Measurements from ENCODE around the gene WDFY2. TPM values are rescaled to one million over a fixed set of nuclear protein-coding genes. Genes with fewer than 3 reads are reported as not detected.
"Not testable (repeated sequence)": the region's sequence is repeated elsewhere in the genome, so short reads cannot be mapped to it uniquely, and the experiment has no call there.

The WDFY2 gene
- total RNA-seq, 1 donor = 11.9 TPM

DNA sequence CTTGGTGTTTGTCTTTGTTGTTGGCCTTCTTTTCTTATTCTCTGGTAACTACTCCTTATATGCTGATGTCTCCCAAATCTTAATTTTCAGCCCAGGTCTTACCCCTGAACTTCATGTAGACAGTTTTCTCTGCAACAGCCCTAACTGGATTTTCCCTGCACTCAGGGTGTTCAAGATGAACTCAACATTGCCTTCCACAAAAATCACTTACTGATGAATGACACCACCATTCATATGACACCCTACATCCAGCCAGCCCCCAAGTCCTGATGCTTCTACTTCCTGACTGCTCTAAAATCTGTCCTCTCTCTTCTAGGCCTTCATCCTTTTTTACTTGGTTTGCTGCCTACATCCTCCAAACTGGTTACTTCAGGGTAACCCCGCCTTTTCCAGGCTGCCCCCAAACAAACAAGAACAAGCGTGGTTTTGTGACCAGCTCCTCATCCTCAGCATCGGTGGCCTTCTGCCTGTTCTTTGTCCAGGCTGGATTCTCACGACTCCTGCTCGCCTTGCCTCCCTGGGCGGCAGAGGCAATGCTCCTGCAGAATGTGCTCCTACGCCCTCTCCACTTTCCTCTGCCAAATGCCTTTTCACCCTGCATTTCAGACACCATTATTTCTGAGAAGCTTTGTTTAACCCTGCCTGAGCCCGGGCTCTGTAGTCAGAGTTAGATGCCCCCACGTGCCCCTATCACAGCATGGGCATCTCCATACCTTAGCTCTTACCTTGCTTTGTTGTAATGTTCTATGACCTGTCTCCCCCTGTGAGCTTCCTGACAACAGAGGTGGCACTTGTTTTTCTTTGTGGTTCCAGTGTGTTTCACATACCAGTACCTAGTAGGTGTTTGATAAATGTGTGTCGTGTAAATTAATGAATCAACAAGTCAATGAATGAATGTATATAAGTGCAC lies 61.8 kb downstream of the WDFY2 start:
- Histone ChIP-seq H3K79me2 (ENCODE audit: insufficient read depth, low read length) (peaks cover 64% of the 10 kb centered on the region), H3K4me3 (ENCODE audit: insufficient read depth, low read length) (peak overlapping the region; percentile 5), H3K4me2 (ENCODE audit: insufficient read depth, low read length) (peak overlapping the region; percentile 89), H4K20me1 (ENCODE audit: insufficient read depth, low read length) (peaks cover 4% of the 10 kb centered on the region), H3K4me1 (ENCODE audit: insufficient read depth, low read length) (peaks cover 36% of the 10 kb centered on the region), H3K9me3 (ENCODE audit: low read depth, low read length) (no peaks in the 10 kb centered on the region), H3K27me3 (ENCODE audit: insufficient read depth, low read length) (no peaks in the 10 kb centered on the region), H3K36me3 (ENCODE audit: insufficient read depth, low read length) (no peaks in the 10 kb centered on the region), H2AFZ (ENCODE audit: low read length) (no peak overlapping the region), H3K27ac (ENCODE audit: low read depth, low read length) (peak overlapping the region; percentile 98)
- no peak for DNase-seq (ENCODE audit: insufficient read length, low spot score, missing footprints)
- no peak for TF ChIP-seq CTCF (IDR thresholded peaks at IDR 0.05; ENCODE audit: extremely low read depth, low read depth, low read length)

DNA sequence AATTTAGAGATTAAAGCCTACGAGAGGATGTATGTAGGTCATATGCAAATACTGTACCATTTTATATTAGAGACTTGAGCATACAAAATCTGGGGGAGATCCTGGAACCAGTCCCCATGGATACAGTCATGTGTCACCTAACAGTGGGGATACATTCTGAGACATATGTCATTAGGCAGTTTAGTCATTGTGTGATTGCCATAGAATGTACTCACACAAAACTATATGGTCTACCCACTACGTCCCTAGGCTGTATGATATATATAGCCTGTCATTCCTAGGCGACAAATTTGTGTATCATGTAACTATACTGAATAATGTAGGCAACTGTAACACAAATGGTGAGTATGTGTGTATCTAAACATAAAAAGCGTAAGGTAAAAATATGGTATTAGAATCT lies 62.8 kb downstream of the WDFY2 start:
- H3K36me3 ChIP-seq (ENCODE audit: insufficient read depth, low read length) = no peaks in the 10 kb centered on the region
- H3K79me2 ChIP-seq (ENCODE audit: insufficient read depth, low read length) = peaks cover 62% of the 10 kb centered on the region
- H3K9me3 ChIP-seq (ENCODE audit: low read depth, low read length) = no peaks in the 10 kb centered on the region
- no peak overlapping the region for H3K4me3 ChIP-seq (ENCODE audit: insufficient read depth, low read length)
- no peak overlapping the region for H3K27ac ChIP-seq (ENCODE audit: low read depth, low read length)
- H3K4me2 ChIP-seq (ENCODE audit: insufficient read depth, low read length) = no peak overlapping the region
- peaks cover 4% of the 10 kb centered on the region for H4K20me1 ChIP-seq (ENCODE audit: insufficient read depth, low read length)
- peaks cover 36% of the 10 kb centered on the region for H3K4me1 ChIP-seq (ENCODE audit: insufficient read depth, low read length)
- no peak overlapping the region for H2AFZ ChIP-seq (ENCODE audit: low read length)
- DNase-seq (ENCODE audit: insufficient read length, low spot score, missing footprints) = no peak
- no peaks in the 10 kb centered on the region for H3K27me3 ChIP-seq (ENCODE audit: insufficient read depth, low read length)
- TF ChIP-seq CTCF (IDR thresholded peaks at IDR 0.05; ENCODE audit: extremely low read depth, low read depth, low read length) = no peak

- not testable (repeated sequence) for H3K27me3 ChIP-seq (ENCODE audit: insufficient read depth, low read length); H3K27ac ChIP-seq (ENCODE audit: low read depth, low read length); DNase-seq (ENCODE audit: insufficient read length, low spot score, missing footprints); H4K20me1 ChIP-seq (ENCODE audit: insufficient read depth, low read length); H2AFZ ChIP-seq (ENCODE audit: low read length); H3K9me3 ChIP-seq (ENCODE audit: low read depth, low read length); H3K36me3 ChIP-seq (ENCODE audit: insufficient read depth, low read length); H3K4me2 ChIP-seq (ENCODE audit: insufficient read depth, low read length); H3K4me3 ChIP-seq (ENCODE audit: insufficient read depth, low read length); H3K4me1 ChIP-seq (ENCODE audit: insufficient read depth, low read length)
- H3K79me2 ChIP-seq (ENCODE audit: insufficient read depth, low read length) = peaks cover 73% of the 10 kb centered on the region
These were observed 67.9 kb downstream of the WDFY2 start for GRCh38 chr13:51652193-51652592.

DNA sequence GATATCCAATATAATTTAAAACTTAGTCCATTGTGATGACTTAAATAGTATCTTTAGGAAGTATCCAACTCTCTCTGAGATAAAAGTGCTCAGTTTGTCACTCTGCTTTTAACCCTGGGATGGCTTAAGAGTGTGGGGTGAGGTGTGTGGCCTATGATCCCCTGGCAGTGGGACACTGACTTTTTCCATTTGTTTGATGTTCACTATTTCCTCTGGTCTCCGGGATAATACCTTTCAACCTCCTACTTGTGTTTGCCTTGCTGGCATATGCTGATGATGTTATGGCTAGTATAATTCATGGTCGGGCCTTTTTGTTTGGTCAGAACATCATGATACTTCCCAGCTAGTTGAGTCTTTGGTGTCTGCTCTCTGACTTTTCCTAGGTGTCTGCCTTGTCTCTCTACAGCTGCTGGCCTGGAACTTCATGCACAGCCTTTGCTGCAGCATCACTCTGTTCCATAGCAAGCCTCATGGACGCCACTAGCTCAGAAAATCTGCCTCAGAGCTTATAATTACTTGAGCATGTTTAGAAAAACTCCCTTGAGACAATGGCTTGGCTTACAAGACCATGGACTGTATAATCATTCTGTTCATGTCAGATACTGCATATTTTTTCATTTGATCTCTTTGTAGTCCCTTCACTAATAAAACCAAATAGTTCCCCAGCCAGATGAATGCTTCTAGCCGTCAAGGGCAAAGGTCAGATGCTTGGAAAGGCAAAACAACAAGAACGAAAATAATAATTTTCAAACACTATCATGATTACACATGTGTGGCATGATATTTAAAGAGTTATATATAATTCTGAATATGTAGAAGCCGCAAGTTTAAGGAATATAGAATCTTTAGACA lies 75.2 kb downstream of the WDFY2 start:
- TF ChIP-seq CTCF (IDR thresholded peaks at IDR 0.05; ENCODE audit: extremely low read depth, low read depth, low read length) = no peak
- Histone ChIP-seq H3K27ac (ENCODE audit: low read depth, low read length) (no peak overlapping the region), H3K9me3 (ENCODE audit: low read depth, low read length) (no peaks in the 10 kb centered on the region), H3K4me2 (ENCODE audit: insufficient read depth, low read length) (peak overlapping the region; percentile 30), H4K20me1 (ENCODE audit: insufficient read depth, low read length) (no peaks in the 10 kb centered on the region), H2AFZ (ENCODE audit: low read length) (no peak overlapping the region), H3K27me3 (ENCODE audit: insufficient read depth, low read length) (no peaks in the 10 kb centered on the region), H3K79me2 (ENCODE audit: insufficient read depth, low read length) (peaks cover 90% of the 10 kb centered on the region), H3K4me3 (ENCODE audit: insufficient read depth, low read length) (no peak overlapping the region), H3K4me1 (ENCODE audit: insufficient read depth, low read length) (peaks cover 22% of the 10 kb centered on the region), H3K36me3 (ENCODE audit: insufficient read depth, low read length) (peaks cover 7% of the 10 kb centered on the region)
- DNase-seq (ENCODE audit: insufficient read length, low spot score, missing footprints) = no peak
